ENCODE data around the gene PPFIA4.

Gene PPFIA4

GRCh38 chr1:203089651-203090045 is 63.4 kb downstream of the PPFIA4 start:
- Histone ChIP-seq H3K9me3 (ENCODE audit: insufficient read depth, low read depth, low read length) (no peaks in the 10 kb centered on the region), H3K4ac (ENCODE audit: low read depth, low read length) (no peak overlapping the region), H3K79me1 (ENCODE audit: low read length) (no peaks in the 10 kb centered on the region), H3K4me3 (ENCODE audit: low read depth, low read length) (no peak overlapping the region), H3K27me3 (ENCODE audit: insufficient read depth, low read length) (no peaks in the 10 kb centered on the region), H2AFZ (ENCODE audit: insufficient read depth, low read length, poor library complexity) (no peak overlapping the region), H3K23ac (ENCODE audit: low read length) (no peak overlapping the region), H3K18ac (ENCODE audit: low read length) (no peak overlapping the region), H4K91ac (ENCODE audit: low read depth, low read length) (no peak overlapping the region), H2AK5ac (ENCODE audit: low read length) (no peak overlapping the region), H2BK120ac (ENCODE audit: insufficient read depth, low read length, poor library complexity) (no peak overlapping the region), H3K27ac (ENCODE audit: low read depth, low read length) (no peak overlapping the region), H3K14ac (ENCODE audit: low read length) (no peak overlapping the region), H2BK5ac (ENCODE audit: low read depth, low read length, poor library complexity) (no peak overlapping the region), H2BK12ac (ENCODE audit: low read length) (no peak overlapping the region), H4K12ac (ENCODE audit: low read depth, low read length) (no peak overlapping the region), H3K4me1 (ENCODE audit: control insufficient read depth in 1 of 2, insufficient read depth in 2 of 2, low read length in 2 of 2) (no peaks in the 10 kb centered on the region), H3K36me3 (ENCODE audit: control insufficient read depth in 1 of 2, insufficient read depth in 2 of 2, low read length in 2 of 2) (no peaks in the 10 kb centered on the region), H3K79me2 (ENCODE audit: control insufficient read depth, insufficient read depth, low read length, poor library complexity) (no peaks in the 10 kb centered on the region), H3K4me2 (ENCODE audit: low read length) (no peak overlapping the region), H3K9ac (ENCODE audit: low read length) (no peak overlapping the region), H4K8ac (ENCODE audit: low read depth, low read length) (no peak overlapping the region)
- no CpG with 5 or more reads among the region's 7 CpGs for WGBS (ENCODE audit: extremely low coverage, insufficient coverage, insufficient read length)
- DNase-seq, result no peak

DNA sequence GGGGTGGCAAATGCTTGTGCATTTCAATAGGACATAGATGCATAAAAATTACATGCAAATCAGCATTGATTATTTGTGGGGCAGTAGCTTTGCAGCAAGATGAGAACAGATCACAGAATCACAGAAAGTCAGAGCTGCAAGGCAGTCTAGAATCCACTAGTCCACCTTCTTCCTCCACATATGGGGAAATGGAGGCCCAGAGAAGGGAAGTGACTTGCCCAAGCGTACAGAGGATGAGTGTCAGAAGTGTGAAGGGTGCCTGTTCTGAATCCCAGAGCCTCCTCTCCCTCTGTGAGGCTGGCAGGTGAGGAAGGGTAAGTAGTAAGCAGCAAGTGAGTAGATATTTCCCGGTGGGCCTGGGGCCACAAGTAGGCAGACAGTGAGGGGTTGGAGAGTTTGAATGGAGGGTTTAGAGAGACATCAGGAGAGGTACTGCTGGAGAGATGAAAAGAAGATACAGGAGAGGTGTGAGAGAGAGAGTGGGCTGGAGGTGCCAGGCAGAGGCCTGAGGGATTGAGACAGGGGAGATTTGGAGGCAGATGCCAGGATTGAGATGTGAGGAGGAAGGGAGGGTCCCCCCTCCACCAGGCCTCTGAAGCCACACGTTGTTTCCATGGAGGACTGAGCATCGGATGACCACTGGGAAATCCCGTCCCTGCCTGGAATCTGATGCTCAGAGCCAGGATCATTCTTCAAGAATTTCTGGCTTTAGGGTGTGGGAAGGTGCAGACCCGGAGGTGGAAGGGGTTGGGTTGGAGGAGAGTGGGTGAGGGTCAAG is 64.3 kb downstream of the PPFIA4 start:
- no CpG with 5 or more reads among the region's 6 CpGs for WGBS (ENCODE audit: extremely low coverage, insufficient coverage, insufficient read length)
- peak in 1 of 2 donors; percentile 30 for DNase-seq
- Histone ChIP-seq H3K27me3 (ENCODE audit: insufficient read depth, low read length) (no peaks in the 10 kb centered on the region), H2AK5ac (ENCODE audit: low read length) (no peak overlapping the region), H3K9me3 (ENCODE audit: insufficient read depth, low read depth, low read length) (no peaks in the 10 kb centered on the region), H2BK12ac (ENCODE audit: low read length) (no peak overlapping the region), H4K12ac (ENCODE audit: low read depth, low read length) (no peak overlapping the region), H3K79me1 (ENCODE audit: low read length) (no peaks in the 10 kb centered on the region), H3K4me1 (ENCODE audit: control insufficient read depth in 1 of 2, insufficient read depth in 2 of 2, low read length in 2 of 2) (no peaks in the 10 kb centered on the region), H3K4me3 (ENCODE audit: low read depth, low read length) (no peak overlapping the region), H3K23ac (ENCODE audit: low read length) (no peak overlapping the region), H4K91ac (ENCODE audit: low read depth, low read length) (no peak overlapping the region), H3K36me3 (ENCODE audit: control insufficient read depth in 1 of 2, insufficient read depth in 2 of 2, low read length in 2 of 2) (no peaks in the 10 kb centered on the region), H3K9ac (ENCODE audit: low read length) (no peak overlapping the region), H3K27ac (ENCODE audit: low read depth, low read length) (no peak overlapping the region), H3K18ac (ENCODE audit: low read length) (no peak overlapping the region), H2BK5ac (ENCODE audit: low read depth, low read length, poor library complexity) (no peak overlapping the region), H3K4ac (ENCODE audit: low read depth, low read length) (no peak overlapping the region), H3K79me2 (ENCODE audit: control insufficient read depth, insufficient read depth, low read length, poor library complexity) (no peaks in the 10 kb centered on the region), H3K14ac (ENCODE audit: low read length) (no peak overlapping the region), H2AFZ (ENCODE audit: insufficient read depth, low read length, poor library complexity) (no peak overlapping the region), H4K8ac (ENCODE audit: low read depth, low read length) (no peak overlapping the region), H2BK120ac (ENCODE audit: insufficient read depth, low read length, poor library complexity) (no peak overlapping the region), H3K4me2 (ENCODE audit: low read length) (no peak overlapping the region)

DNA sequence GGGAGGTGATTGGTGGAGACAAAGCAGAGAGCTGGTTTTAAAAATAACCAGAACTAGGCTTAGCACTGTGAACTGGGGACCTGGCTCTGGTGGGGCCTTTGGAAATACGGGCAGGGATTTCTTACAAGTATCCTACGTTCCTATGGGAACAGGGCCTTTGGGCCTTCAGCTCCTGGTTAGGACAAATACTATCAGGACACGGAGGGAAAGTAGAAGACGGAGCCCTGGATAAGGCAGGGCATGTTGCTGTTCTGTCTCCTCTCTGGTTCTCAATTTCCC is 64.8 kb downstream of the PPFIA4 start:
- no peak overlapping the region for H2BK5ac ChIP-seq (ENCODE audit: low read depth, low read length, poor library complexity)
- H2BK12ac ChIP-seq (ENCODE audit: low read length), result no peak overlapping the region
- H3K23ac ChIP-seq (ENCODE audit: low read length), result no peak overlapping the region
- H3K9ac ChIP-seq (ENCODE audit: low read length), result no peak overlapping the region
- H3K9me3 ChIP-seq (ENCODE audit: insufficient read depth, low read depth, low read length), result no peaks in the 10 kb centered on the region
- no peak overlapping the region for H4K91ac ChIP-seq (ENCODE audit: low read depth, low read length)
- no peak overlapping the region for H3K4ac ChIP-seq (ENCODE audit: low read depth, low read length)
- no peak overlapping the region for H3K27ac ChIP-seq (ENCODE audit: low read depth, low read length)
- H3K4me1 ChIP-seq (ENCODE audit: control insufficient read depth in 1 of 2, insufficient read depth in 2 of 2, low read length in 2 of 2), result no peaks in the 10 kb centered on the region
- H2AFZ ChIP-seq (ENCODE audit: insufficient read depth, low read length, poor library complexity), result no peak overlapping the region
- H3K79me1 ChIP-seq (ENCODE audit: low read length), result no peaks in the 10 kb centered on the region
- no peak overlapping the region for H3K18ac ChIP-seq (ENCODE audit: low read length)
- no CpG with 5 or more reads among the region's 4 CpGs for WGBS (ENCODE audit: extremely low coverage, insufficient coverage, insufficient read length)
- no peak overlapping the region for H2BK120ac ChIP-seq (ENCODE audit: insufficient read depth, low read length, poor library complexity)
- H3K4me2 ChIP-seq (ENCODE audit: low read length), result no peak overlapping the region
- H3K14ac ChIP-seq (ENCODE audit: low read length), result no peak overlapping the region
- H3K36me3 ChIP-seq (ENCODE audit: control insufficient read depth in 1 of 2, insufficient read depth in 2 of 2, low read length in 2 of 2), result no peaks in the 10 kb centered on the region
- no peak for DNase-seq
- H4K8ac ChIP-seq (ENCODE audit: low read depth, low read length), result no peak overlapping the region
- H4K12ac ChIP-seq (ENCODE audit: low read depth, low read length), result no peak overlapping the region
- no peaks in the 10 kb centered on the region for H3K27me3 ChIP-seq (ENCODE audit: insufficient read depth, low read length)
- no peak overlapping the region for H3K4me3 ChIP-seq (ENCODE audit: low read depth, low read length)
- no peak overlapping the region for H2AK5ac ChIP-seq (ENCODE audit: low read length)
- H3K79me2 ChIP-seq (ENCODE audit: control insufficient read depth, insufficient read depth, low read length, poor library complexity), result no peaks in the 10 kb centered on the region

DNA sequence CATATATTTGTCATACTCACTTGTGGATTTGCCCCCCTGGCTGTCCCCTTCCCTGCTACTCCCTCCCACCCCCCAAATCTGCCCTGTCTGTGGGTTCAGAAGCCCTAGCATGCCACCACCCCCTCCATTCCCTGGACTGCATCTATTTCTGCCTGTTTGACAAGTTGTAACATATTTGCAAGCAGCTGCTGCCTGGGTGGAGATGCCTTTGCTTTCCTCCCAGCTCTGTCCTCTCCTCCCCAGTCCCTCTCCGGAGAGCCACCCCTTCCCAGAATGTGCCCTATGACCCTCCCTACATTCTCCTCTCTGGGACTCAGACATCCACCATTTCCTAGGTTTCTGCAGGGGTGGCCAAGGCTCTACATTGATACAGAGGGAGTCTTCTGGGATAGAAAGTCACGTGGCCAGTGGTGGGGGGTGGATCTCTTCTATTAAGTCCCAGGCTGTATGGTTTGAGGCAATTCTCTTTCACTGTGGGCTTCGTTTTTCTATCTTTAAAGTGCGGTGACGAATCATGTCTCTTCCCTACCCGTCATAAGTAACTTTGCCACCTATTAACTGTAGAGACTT is 65.6 kb downstream of the PPFIA4 start:
- Histone ChIP-seq H2AK5ac (ENCODE audit: low read length) (no peak overlapping the region), H3K79me2 (ENCODE audit: control insufficient read depth, insufficient read depth, low read length, poor library complexity) (no peaks in the 10 kb centered on the region), H3K4me3 (ENCODE audit: low read depth, low read length) (no peak overlapping the region), H3K9me3 (ENCODE audit: insufficient read depth, low read depth, low read length) (no peaks in the 10 kb centered on the region), H4K8ac (ENCODE audit: low read depth, low read length) (no peak overlapping the region), H3K27ac (ENCODE audit: low read depth, low read length) (no peak overlapping the region), H3K23ac (ENCODE audit: low read length) (no peak overlapping the region), H2BK5ac (ENCODE audit: low read depth, low read length, poor library complexity) (no peak overlapping the region), H3K9ac (ENCODE audit: low read length) (no peak overlapping the region), H4K91ac (ENCODE audit: low read depth, low read length) (no peak overlapping the region), H4K12ac (ENCODE audit: low read depth, low read length) (no peak overlapping the region), H2BK120ac (ENCODE audit: insufficient read depth, low read length, poor library complexity) (no peak overlapping the region), H3K4ac (ENCODE audit: low read depth, low read length) (no peak overlapping the region), H3K27me3 (ENCODE audit: insufficient read depth, low read length) (no peaks in the 10 kb centered on the region), H3K79me1 (ENCODE audit: low read length) (no peaks in the 10 kb centered on the region), H3K18ac (ENCODE audit: low read length) (no peak overlapping the region), H3K4me1 (ENCODE audit: control insufficient read depth in 1 of 2, insufficient read depth in 2 of 2, low read length in 2 of 2) (no peaks in the 10 kb centered on the region), H2BK12ac (ENCODE audit: low read length) (no peak overlapping the region), H3K4me2 (ENCODE audit: low read length) (no peak overlapping the region), H3K14ac (ENCODE audit: low read length) (no peak overlapping the region), H3K36me3 (ENCODE audit: control insufficient read depth in 1 of 2, insufficient read depth in 2 of 2, low read length in 2 of 2) (no peaks in the 10 kb centered on the region), H2AFZ (ENCODE audit: insufficient read depth, low read length, poor library complexity) (no peak overlapping the region)
- DNase-seq, result no peak
- no CpG with 5 or more reads among the region's 6 CpGs for WGBS (ENCODE audit: extremely low coverage, insufficient coverage, insufficient read length)

Data from trophoblast cell (in vitro differentiated cells and primary cell).